ENCODE results near the gene ZNF723.
"Not testable (repeated sequence)": the region's sequence is repeated elsewhere in the genome, so short reads cannot be mapped to it uniquely, and the experiment has no call there.

Gene ZNF723

GRCh38 chr19:22832031-22832762 is at the start of gene ZNF723:
Gene ZNF723, plus strand, starts transcription at chr19:22832291. Its CDS starts 89 bp downstream, at chr19:22832380.
- DNase-seq = no peak

- peak; percentile 12 to 26 for DNase-seq
Measured at GRCh38 chr19:22783651-22784410, 48.3 kb upstream of the ZNF723 start, which contains the start of gene ZNF99. Gene ZNF99, minus strand, starts transcription at chr19:22784151. Its CDS starts 135 bp downstream, at chr19:22784016.

DNA sequence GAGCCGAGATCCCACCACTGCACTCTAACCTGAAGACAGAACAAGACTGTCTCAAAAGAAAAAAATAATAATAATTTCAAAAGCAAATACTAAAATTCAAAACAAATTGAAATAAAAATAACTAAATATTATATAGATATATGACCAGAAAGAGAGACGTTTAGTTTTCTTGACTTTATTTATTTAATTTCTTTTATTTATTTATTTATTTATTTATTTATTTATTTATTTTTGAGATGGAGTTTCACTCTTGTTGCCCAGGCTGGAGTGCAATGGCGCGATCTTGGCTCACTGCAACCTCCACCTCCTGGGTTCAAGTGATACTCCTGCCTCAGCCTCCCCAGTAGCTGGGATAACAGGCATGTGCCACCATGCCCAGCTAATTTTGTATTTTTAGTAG is 39.2 kb upstream of the ZNF723 start:
- not testable (repeated sequence) for DNase-seq

DNA sequence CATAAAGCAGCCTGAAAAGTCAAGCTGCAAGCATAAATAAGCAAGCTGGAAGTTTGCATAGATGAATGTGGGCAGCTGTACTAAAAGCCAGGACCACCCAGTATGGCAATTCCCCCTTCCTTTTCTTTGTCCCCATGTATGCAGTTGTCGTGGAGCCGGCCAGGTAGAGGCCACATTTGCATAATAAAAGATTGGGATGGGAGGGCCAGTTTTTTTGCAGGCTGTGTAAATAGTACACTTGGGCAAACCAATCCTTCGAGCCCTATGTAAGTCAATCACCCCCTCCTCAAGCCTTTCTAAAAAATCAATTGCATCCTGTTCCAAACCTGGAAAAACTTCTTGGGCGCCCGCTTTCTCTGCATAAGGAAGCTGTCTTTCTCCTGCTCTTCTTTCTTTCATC is 35.1 kb upstream of the ZNF723 start:
- no peak for DNase-seq

GRCh38 chr19:22806418-22806817 is 25.7 kb upstream of the ZNF723 start:
- DNase-seq = no peak

DNA sequence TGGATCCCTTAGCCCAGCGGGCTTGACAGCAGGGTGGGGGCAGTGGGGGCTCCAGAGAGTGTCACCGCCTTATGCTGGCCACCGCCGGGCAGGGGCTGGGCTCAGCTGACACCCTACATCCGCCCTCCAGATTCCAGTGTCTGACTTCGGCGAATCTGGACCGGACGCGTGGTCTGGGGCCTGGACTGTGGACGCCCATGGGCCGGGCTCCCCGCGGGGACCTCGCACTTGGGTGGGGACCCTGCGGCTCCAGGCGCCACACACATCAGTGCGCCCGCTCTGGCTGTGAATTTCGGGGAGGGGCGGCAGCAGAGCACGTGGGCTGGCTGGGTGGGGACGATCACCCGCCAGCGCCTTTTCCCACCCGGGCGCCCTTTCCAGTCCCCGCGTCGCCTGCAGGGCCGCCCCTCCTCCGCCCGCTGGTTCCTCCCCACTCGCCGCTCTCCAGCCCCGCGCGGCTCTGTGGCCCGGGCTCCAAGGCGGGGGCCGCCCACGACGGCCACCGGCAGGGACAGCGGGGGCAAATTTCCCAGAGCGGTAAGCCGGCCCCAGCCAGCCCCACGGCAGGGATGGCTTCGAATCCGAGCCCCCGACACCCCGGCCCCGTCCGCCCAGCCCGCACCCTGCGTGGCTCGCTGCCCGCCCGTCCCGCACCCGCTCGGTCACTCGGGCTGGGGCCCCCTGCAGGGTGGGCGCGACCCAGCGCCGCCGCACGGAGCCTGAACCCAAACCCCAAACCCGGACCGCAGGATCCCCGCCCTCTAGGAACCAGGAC is 24.8 kb upstream of the ZNF723 start:
- no peak for DNase-seq

DNA sequence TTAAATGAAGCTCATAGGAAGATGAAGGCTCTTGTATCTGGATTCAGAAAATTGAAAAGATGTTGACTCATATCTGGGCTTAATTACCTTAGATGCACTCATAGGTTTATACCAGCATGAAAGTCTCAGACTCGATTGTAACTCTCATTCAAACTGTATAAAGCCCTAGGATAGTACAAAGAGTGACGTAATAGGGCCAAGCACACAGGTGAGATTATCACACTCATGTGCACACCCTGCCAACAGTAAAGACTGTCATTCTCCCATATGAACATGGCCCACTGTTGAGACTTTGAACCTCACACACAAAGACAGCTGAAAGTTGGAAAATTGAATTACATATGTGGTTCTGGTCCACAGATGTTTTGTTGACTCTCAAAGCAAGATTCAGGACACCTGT is 18.0 kb upstream of the ZNF723 start:
- DNase-seq = no peak

- DNase-seq = no peak
Measured at GRCh38 chr19:22831211-22831610, 880 bp upstream of the ZNF723 start.

- DNase-seq = not testable (repeated sequence)
Measured at GRCh38 chr19:22857713-22858320, 25.7 kb downstream of the ZNF723 start.

DNA sequence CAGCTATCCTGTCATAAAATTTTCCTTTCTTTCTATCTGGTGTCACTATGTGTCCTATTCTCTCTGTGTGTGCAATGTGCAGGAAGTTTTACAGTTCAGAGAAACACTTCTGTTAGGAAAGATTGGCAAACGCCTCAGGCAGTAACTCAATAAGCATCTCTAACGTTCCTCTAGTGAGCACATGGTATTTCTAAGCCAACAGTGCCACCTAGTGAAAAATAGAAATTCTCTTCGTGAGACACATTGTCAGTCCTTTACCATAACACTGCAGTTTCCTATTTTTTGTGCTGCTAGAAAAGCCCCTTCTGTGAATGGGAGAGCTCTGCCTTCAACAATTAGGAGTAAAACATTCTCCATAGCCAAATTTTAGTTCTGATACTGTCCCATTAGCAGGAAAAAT is 50.7 kb downstream of the ZNF723 start:
- peak in 1 of 2 donors; percentile 19 for DNase-seq

DNA sequence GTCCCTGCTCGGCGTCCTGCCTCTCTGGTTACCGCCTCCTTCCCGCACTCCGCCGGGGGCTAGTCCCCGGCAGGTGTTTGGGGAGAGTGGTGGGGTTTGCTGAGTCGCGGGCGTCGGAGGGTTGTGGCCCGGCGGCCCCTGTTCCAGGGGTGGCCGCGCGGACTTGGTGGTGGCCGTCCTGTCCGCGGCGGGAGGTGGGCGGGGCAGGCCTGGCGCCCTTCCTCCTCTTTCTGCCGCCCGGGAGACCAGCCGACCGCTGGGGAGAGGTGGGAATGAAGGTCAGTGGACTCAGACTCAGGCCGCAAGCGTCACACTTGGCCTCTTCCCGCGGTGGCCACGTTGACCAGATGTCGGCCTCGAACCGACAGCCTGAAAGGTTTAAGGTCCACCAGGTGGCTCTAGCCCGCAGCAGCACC is 61.8 kb downstream of the ZNF723 start:
- DNase-seq = no peak

GRCh38 chr19:22901431-22902130 is 69.5 kb downstream of the ZNF723 start:
- DNase-seq = no peak

All from CD4-positive, alpha-beta T cell treated with Interleukin-4 for 1 hour (primary cell).